Measurements from ENCODE around the gene KRTAP10-3. TPM values are rescaled to one million over a fixed set of nuclear protein-coding genes. Genes with fewer than 3 reads are reported as not detected.

The KRTAP10-3 gene
- total and polyA plus RNA-seq, 2 experiments from 2014 or later, result not detected

DNA sequence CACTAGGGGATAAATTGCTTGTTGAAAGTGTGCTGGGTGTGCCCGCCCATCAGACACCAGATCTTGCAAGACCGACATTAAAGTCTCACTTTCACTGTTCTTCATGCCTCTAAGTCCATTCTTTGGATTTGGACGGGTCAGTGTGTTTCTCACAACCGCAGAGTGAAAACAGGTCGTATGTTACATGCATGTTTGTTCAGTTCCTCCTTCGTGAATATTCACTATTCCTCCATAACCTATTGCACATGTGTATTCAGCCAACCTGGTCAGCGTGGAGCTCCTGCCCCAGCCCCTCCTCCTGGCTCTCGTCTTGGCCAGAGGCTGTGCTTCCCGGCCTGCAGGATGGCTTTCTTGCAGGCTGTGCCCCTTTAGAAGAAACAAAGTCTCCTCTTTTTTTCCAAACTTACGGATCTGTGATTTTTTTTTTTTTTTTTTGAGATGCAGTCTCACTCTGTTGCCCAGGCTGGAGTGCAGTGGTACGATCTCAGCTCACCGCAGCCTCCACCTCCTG lies 35.9 kb upstream of the KRTAP10-3 start:
- H3K27ac Mint-ChIP-seq, result no peak overlapping the region
- no peak for DNase-seq (ENCODE audit: low spot score)
- no peaks in the 10 kb centered on the region; the same call in 2 of the 3 replicates for H3K36me3 Mint-ChIP-seq (ENCODE audit: low read depth)
- TF ChIP-seq CREB1 (CRISPR knock-in tag; IDR thresholded peaks at IDR 0.05; ENCODE audit: low read depth), result no peak
- no peak for TF ChIP-seq STAT1 (IDR thresholded peaks at IDR 0.05; ENCODE audit: unreplicated experiment)
- TF ChIP-seq, protein P1, sequence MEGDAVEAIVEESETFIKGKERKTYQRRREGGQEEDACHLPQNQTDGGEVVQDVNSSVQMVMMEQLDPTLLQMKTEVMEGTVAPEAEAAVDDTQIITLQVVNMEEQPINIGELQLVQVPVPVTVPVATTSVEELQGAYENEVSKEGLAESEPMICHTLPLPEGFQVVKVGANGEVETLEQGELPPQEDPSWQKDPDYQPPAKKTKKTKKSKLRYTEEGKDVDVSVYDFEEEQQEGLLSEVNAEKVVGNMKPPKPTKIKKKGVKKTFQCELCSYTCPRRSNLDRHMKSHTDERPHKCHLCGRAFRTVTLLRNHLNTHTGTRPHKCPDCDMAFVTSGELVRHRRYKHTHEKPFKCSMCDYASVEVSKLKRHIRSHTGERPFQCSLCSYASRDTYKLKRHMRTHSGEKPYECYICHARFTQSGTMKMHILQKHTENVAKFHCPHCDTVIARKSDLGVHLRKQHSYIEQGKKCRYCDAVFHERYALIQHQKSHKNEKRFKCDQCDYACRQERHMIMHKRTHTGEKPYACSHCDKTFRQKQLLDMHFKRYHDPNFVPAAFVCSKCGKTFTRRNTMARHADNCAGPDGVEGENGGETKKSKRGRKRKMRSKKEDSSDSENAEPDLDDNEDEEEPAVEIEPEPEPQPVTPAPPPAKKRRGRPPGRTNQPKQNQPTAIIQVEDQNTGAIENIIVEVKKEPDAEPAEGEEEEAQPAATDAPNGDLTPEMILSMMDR (conservative IDR thresholded peaks at IDR 0.05; ENCODE audit: low read depth in 2 of 2), result no peak
- TF ChIP-seq, protein P2, sequence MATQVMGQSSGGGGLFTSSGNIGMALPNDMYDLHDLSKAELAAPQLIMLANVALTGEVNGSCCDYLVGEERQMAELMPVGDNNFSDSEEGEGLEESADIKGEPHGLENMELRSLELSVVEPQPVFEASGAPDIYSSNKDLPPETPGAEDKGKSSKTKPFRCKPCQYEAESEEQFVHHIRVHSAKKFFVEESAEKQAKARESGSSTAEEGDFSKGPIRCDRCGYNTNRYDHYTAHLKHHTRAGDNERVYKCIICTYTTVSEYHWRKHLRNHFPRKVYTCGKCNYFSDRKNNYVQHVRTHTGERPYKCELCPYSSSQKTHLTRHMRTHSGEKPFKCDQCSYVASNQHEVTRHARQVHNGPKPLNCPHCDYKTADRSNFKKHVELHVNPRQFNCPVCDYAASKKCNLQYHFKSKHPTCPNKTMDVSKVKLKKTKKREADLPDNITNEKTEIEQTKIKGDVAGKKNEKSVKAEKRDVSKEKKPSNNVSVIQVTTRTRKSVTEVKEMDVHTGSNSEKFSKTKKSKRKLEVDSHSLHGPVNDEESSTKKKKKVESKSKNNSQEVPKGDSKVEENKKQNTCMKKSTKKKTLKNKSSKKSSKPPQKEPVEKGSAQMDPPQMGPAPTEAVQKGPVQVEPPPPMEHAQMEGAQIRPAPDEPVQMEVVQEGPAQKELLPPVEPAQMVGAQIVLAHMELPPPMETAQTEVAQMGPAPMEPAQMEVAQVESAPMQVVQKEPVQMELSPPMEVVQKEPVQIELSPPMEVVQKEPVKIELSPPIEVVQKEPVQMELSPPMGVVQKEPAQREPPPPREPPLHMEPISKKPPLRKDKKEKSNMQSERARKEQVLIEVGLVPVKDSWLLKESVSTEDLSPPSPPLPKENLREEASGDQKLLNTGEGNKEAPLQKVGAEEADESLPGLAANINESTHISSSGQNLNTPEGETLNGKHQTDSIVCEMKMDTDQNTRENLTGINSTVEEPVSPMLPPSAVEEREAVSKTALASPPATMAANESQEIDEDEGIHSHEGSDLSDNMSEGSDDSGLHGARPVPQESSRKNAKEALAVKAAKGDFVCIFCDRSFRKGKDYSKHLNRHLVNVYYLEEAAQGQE (IDR thresholded peaks at IDR 0.05; ENCODE audit: unreplicated experiment), result no peak
- TF ChIP-seq NANOG (IDR thresholded peaks at IDR 0.05; ENCODE audit: borderline replicate concordance), result no peak
- no peak for TF ChIP-seq EZH2phosphoT487 (IDR thresholded peaks at IDR 0.05; ENCODE audit: unreplicated experiment)
- TF ChIP-seq ZNF114 (CRISPR knock-in tag; IDR thresholded peaks at IDR 0.05), result no peak
- no peak for TF ChIP-seq POLR2AphosphoS5 (IDR thresholded peaks at IDR 0.05; ENCODE audit: low read depth)
- TF ChIP-seq, protein P3, sequence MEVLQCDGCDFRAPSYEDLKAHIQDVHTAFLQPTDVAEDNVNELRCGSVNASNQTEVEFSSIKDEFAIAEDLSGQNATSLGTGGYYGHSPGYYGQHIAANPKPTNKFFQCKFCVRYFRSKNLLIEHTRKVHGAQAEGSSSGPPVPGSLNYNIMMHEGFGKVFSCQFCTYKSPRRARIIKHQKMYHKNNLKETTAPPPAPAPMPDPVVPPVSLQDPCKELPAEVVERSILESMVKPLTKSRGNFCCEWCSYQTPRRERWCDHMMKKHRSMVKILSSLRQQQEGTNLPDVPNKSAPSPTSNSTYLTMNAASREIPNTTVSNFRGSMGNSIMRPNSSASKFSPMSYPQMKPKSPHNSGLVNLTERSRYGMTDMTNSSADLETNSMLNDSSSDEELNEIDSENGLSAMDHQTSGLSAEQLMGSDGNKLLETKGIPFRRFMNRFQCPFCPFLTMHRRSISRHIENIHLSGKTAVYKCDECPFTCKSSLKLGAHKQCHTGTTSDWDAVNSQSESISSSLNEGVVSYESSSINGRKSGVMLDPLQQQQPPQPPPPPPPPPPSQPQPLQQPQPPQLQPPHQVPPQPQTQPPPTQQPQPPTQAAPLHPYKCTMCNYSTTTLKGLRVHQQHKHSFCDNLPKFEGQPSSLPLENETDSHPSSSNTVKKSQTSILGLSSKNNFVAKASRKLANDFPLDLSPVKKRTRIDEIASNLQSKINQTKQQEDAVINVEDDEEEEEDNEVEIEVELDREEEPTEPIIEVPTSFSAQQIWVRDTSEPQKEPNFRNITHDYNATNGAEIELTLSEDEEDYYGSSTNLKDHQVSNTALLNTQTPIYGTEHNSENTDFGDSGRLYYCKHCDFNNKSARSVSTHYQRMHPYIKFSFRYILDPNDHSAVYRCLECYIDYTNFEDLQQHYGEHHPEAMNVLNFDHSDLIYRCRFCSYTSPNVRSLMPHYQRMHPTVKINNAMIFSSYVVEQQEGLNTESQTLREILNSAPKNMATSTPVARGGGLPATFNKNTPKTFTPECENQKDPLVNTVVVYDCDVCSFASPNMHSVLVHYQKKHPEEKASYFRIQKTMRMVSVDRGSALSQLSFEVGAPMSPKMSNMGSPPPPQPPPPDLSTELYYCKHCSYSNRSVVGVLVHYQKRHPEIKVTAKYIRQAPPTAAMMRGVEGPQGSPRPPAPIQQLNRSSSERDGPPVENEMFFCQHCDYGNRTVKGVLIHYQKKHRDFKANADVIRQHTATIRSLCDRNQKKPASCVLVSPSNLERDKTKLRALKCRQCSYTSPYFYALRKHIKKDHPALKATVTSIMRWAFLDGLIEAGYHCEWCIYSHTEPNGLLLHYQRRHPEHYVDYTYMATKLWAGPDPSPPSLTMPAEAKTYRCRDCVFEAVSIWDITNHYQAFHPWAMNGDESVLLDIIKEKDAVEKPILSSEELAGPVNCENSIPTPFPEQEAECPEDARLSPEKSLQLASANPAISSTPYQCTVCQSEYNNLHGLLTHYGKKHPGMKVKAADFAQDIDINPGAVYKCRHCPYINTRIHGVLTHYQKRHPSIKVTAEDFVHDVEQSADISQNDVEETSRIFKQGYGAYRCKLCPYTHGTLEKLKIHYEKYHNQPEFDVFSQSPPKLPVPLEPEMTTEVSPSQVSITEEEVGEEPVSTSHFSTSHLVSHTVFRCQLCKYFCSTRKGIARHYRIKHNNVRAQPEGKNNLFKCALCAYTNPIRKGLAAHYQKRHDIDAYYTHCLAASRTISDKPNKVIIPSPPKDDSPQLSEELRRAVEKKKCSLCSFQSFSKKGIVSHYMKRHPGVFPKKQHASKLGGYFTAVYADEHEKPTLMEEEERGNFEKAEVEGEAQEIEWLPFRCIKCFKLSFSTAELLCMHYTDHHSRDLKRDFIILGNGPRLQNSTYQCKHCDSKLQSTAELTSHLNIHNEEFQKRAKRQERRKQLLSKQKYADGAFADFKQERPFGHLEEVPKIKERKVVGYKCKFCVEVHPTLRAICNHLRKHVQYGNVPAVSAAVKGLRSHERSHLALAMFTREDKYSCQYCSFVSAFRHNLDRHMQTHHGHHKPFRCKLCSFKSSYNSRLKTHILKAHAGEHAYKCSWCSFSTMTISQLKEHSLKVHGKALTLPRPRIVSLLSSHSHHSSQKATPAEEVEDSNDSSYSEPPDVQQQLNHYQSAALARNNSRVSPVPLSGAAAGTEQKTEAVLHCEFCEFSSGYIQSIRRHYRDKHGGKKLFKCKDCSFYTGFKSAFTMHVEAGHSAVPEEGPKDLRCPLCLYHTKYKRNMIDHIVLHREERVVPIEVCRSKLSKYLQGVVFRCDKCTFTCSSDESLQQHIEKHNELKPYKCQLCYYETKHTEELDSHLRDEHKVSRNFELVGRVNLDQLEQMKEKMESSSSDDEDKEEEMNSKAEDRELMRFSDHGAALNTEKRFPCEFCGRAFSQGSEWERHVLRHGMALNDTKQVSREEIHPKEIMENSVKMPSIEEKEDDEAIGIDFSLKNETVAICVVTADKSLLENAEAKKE (CRISPR knock-in tag; IDR thresholded peaks at IDR 0.05), result no peak
- no peak for TF ChIP-seq EZH2 (IDR thresholded peaks at IDR 0.05; ENCODE audit: low read depth, unreplicated experiment)
- TF ChIP-seq, protein P4, sequence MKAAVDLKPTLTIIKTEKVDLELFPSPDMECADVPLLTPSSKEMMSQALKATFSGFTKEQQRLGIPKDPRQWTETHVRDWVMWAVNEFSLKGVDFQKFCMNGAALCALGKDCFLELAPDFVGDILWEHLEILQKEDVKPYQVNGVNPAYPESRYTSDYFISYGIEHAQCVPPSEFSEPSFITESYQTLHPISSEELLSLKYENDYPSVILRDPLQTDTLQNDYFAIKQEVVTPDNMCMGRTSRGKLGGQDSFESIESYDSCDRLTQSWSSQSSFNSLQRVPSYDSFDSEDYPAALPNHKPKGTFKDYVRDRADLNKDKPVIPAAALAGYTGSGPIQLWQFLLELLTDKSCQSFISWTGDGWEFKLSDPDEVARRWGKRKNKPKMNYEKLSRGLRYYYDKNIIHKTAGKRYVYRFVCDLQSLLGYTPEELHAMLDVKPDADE (IDR thresholded peaks at IDR 0.05), result no peak
- no peak for TF ChIP-seq JUNB (IDR thresholded peaks at IDR 0.05; ENCODE audit: unreplicated experiment)
- TF ChIP-seq ZNF331 (CRISPR knock-in tag; IDR thresholded peaks at IDR 0.05; ENCODE audit: low read depth), result no peak
- H3K27me3 Mint-ChIP-seq (ENCODE audit: insufficient read depth, low read depth, poor library complexity), result peaks cover 3% of the 10 kb centered on the region
- H3K4me3 ChIP-seq, result no peak overlapping the region
- no peaks in the 10 kb centered on the region for H3K79me2 ChIP-seq (replicated peaks; ENCODE audit: insufficient read depth)
- ATAC-seq, result no peak
- 0 out of 2 replicates have a peak overlapping the region, but pooled peaks have one; percentile 32 for H3K4me2 ChIP-seq
- H3K9me3 Mint-ChIP-seq, result peaks cover 5% of the 10 kb centered on the region; the same call in 2 of the 3 replicates
- 0 out of 2 replicates have a peak, but pooled peaks cover 4% of the 10 kb centered on the region for H3F3A ChIP-seq (replicated peaks; ENCODE audit: low read depth)
- H3K27me3 ChIP-seq (ENCODE audit: insufficient read depth), result no peaks in the 10 kb centered on the region
- H3K36me3 ChIP-seq (ENCODE audit: insufficient read depth), result no peaks in the 10 kb centered on the region
- no peak overlapping the region for H3K27ac ChIP-seq (ENCODE audit: low read depth)
- peaks cover 28% of the 10 kb centered on the region for H3K4me1 Mint-ChIP-seq
- H2AFZ ChIP-seq, result no peak overlapping the region
- H3K9me2 ChIP-seq (ENCODE audit: insufficient read depth), result no peaks in the 10 kb centered on the region
- peaks cover 20% of the 10 kb centered on the region for H3K4me1 ChIP-seq (ENCODE audit: insufficient read depth)
- H3K4me3 Mint-ChIP-seq, result no peak overlapping the region
- H4K20me1 ChIP-seq (replicated peaks; ENCODE audit: insufficient read depth), result no peaks in the 10 kb centered on the region

All from GM23338 (cell line).